ENCODE data around the gene GOLGA8B. TPM values are rescaled to one million over a fixed set of nuclear protein-coding genes. Genes with fewer than 3 reads are reported as not detected.
"Not testable (repeated sequence)": the region's sequence is repeated elsewhere in the genome, so short reads cannot be mapped to it uniquely, and the experiment has no call there.

The GOLGA8B gene
- total RNA-seq (2014; rRNA removed) (50.0 and 51.0 TPM in 2 replicates), Bru-seq, nascent RNA (percentile 86 among the genes with signal in this experiment), BruChase-seq, experiment 1, labeled RNA remaining after a 6-hour chase (percentile 92 among the genes with signal in this experiment), BruChase-seq, experiment 2, labeled RNA remaining after a 2-hour chase (percentile 89 among the genes with signal in this experiment)
- long read RNA-seq, partial matches to known transcripts: 137 of 219 reads
- long read RNA-seq, other reads (novel, unspliced or antisense): 82 of 219 reads

- Histone ChIP-seq H2AFZ (ENCODE audit: low read length) (peak within 1 kb of the TSS; percentile 98), H3K27me3 (ENCODE audit: low read length) (no peaks in the 10 kb centered on the region), H3K9me2 (replicated peaks; ENCODE audit: low read length) (no peaks in the 10 kb centered on the region), H3K9me3 (ENCODE audit: low read length) (no peaks in the 10 kb centered on the region), H3F3A (ENCODE audit: low read length, unreplicated experiment) (no peaks in the 10 kb centered on the region), H3K36me3 (ENCODE audit: low read depth, low read length) (no peaks in the 10 kb centered on the region), H3K4me3 (ENCODE audit: low read length) (peak within 1 kb of the TSS; percentile 97), H3K4me2 (ENCODE audit: low read length) (peak within 1 kb of the TSS; percentile 98), H3K79me2 (ENCODE audit: low read length) (peaks cover 59% of the 10 kb centered on the region), H4K20me1 (ENCODE audit: low read length) (no peaks in the 10 kb centered on the region), H3K27ac (ENCODE audit: low read length) (no peak within 1 kb of the TSS), H3K9ac (ENCODE audit: low read length) (peak within 1 kb of the TSS; percentile 84), H3K4me1 (ENCODE audit: insufficient read depth, low read length) (peaks cover 16% of the 10 kb centered on the region; the same call in 1 of the 2 replicates)
- ChIA-PET POLR2A (ENCODE audit: unreplicated experiment) (interaction anchor here (0.6 kb wide), 1 partner anchor 273 kb away, joined by 3 read pairs; no protein-coding TSS in a partner anchor), CTCF (no interaction called here)
- TF ChIP-seq CTCF (conservative IDR thresholded peaks at IDR 0.05; ENCODE audit: low read depth, low read length) (no peak), EZH2phosphoT487 (IDR thresholded peaks at IDR 0.05; ENCODE audit: borderline replicate concordance, low read length) (no peak), EZH2 (IDR thresholded peaks at IDR 0.05; ENCODE audit: low read length, unreplicated experiment) (no peak)
- DNase-seq (peak; percentile 79), ATAC-seq (peak; percentile 63)
- intact Hi-C loops (cut with micrococcal nuclease): no loop called here
- no TSS peak for BruUV-seq (replicated peaks)
These were observed at the start of gene GOLGA8B for GRCh38 chr15:34583399-34584329. GOLGA8B (minus strand) TSS chr15:34583651; CDS start chr15:34535912, 47,739 bp downstream.

GRCh38 chr15:34633165-34633564, 49.7 kb upstream of the GOLGA8B start:
- H3K9ac ChIP-seq (ENCODE audit: low read length); H2AFZ ChIP-seq (ENCODE audit: low read length); H3K9me2 ChIP-seq (replicated peaks; ENCODE audit: low read length); H3K36me3 ChIP-seq (ENCODE audit: low read depth, low read length); DNase-seq; H3K27ac ChIP-seq (ENCODE audit: low read length); H3K79me2 ChIP-seq (ENCODE audit: low read length); H3K4me2 ChIP-seq (ENCODE audit: low read length); H3K9me3 ChIP-seq (ENCODE audit: low read length); H4K20me1 ChIP-seq (ENCODE audit: low read length); POLR2A ChIA-PET (ENCODE audit: unreplicated experiment); intact Hi-C loops (cut with micrococcal nuclease); ATAC-seq; H3F3A ChIP-seq (ENCODE audit: low read length, unreplicated experiment); CTCF ChIA-PET; H3K4me3 ChIP-seq (ENCODE audit: low read length); BruUV-seq (replicated peaks); H3K27me3 ChIP-seq (ENCODE audit: low read length): not testable (repeated sequence)
- peaks cover 32% of the 10 kb centered on the region for H3K4me1 ChIP-seq (ENCODE audit: insufficient read depth, low read length)

GRCh38 chr15:34628577-34629152, 45.2 kb upstream of the GOLGA8B start:
- Histone ChIP-seq H3K36me3 (ENCODE audit: low read depth, low read length) (no peaks in the 10 kb centered on the region), H3K9ac (ENCODE audit: low read length) (no peak overlapping the region; the same call in 1 of the 2 replicates), H3K4me3 (ENCODE audit: low read length) (no peak overlapping the region), H3K27ac (ENCODE audit: low read length) (peak overlapping the region; percentile 56), H3K27me3 (ENCODE audit: low read length) (no peaks in the 10 kb centered on the region), H3K4me1 (ENCODE audit: insufficient read depth, low read length) (peaks cover 37% of the 10 kb centered on the region), H3K9me3 (ENCODE audit: low read length) (no peaks in the 10 kb centered on the region), H2AFZ (ENCODE audit: low read length) (no peak overlapping the region), H3K4me2 (ENCODE audit: low read length) (peak overlapping the region; percentile 45), H3K79me2 (ENCODE audit: low read length) (no peaks in the 10 kb centered on the region), H4K20me1 (ENCODE audit: low read length) (no peaks in the 10 kb centered on the region), H3F3A (ENCODE audit: low read length, unreplicated experiment) (no peaks in the 10 kb centered on the region), H3K9me2 (replicated peaks; ENCODE audit: low read length) (no peaks in the 10 kb centered on the region)
- BruUV-seq (replicated peaks): no TSS peak
- DNase-seq (peak; percentile 77), ATAC-seq (peak; percentile 95)
- TF ChIP-seq EZH2phosphoT487 (IDR thresholded peaks at IDR 0.05; ENCODE audit: borderline replicate concordance, low read length) (no peak), CTCF (conservative IDR thresholded peaks at IDR 0.05; ENCODE audit: low read depth, low read length) (no peak), EZH2 (IDR thresholded peaks at IDR 0.05; ENCODE audit: low read length, unreplicated experiment) (no peak)
- ChIA-PET POLR2A (ENCODE audit: unreplicated experiment) (no interaction called here), CTCF (interaction anchor here (0.6 kb wide), 1 partner anchor 291 kb away, joined by 3 read pairs; no protein-coding TSS in a partner anchor)
- intact Hi-C loops (cut with micrococcal nuclease): loop anchor here (10.0 kb wide), 1 partner anchor 166 kb away; the partner anchor contains the start of gene ACTC1
